GM21786 (cell line): ENCODE data around the gene MEGF8.

Source experiments
- ATAC-seq: cut with Tn5 transposase; IDR thresholded peaks from one replicate; pipeline ENCODE4 v1.9.1; 2021; ENCODE audit not compliant: unreplicated experiment

MEGF8 gene

GRCh38 chr19:42306646-42307045 is 18.8 kb upstream of the MEGF8 start:
- ATAC-seq = no peak

- ATAC-seq = no peak
Observed at GRCh38 chr19:42309686-42310085, 15.7 kb upstream of the MEGF8 start.

GRCh38 chr19:42311657-42312056 is 13.8 kb upstream of the MEGF8 start:
- ATAC-seq = no peak

GRCh38 chr19:42312370-42312769 is 13.1 kb upstream of the MEGF8 start:
- no peak for ATAC-seq

GRCh38 chr19:42313096-42313839 is 12.2 kb upstream of the MEGF8 start, which contains the start of gene TMEM145:
TMEM145 (plus strand) TSS chr19:42313309; CDS start chr19:42313377, 68 bp downstream.
- no peak for ATAC-seq

GRCh38 chr19:42313840-42314755 is 11.3 kb upstream of the MEGF8 start:
- ATAC-seq = no peak

- ATAC-seq = no peak
Observed at GRCh38 chr19:42315024-42315423, 10.4 kb upstream of the MEGF8 start.

- ATAC-seq = no peak
Observed at GRCh38 chr19:42316223-42317211, 8.9 kb upstream of the MEGF8 start.

GRCh38 chr19:42317535-42317934 is 7.9 kb upstream of the MEGF8 start:
- ATAC-seq = no peak

GRCh38 chr19:42322305-42322704 is 3.1 kb upstream of the MEGF8 start:
- ATAC-seq = no peak

GRCh38 chr19:42323473-42323851 is 2.0 kb upstream of the MEGF8 start:
- no peak for ATAC-seq

GRCh38 chr19:42323852-42324654 is 1.4 kb upstream of the MEGF8 start:
- ATAC-seq = no peak

GRCh38 chr19:42324655-42325307 is 654 bp upstream of the MEGF8 start:
- ATAC-seq = no peak

- ATAC-seq = no peak
Observed at GRCh38 chr19:42325896-42326771, 699 bp downstream of the MEGF8 start.

- ATAC-seq = no peak
Observed at GRCh38 chr19:42326969-42327368, 1.5 kb downstream of the MEGF8 start.

- ATAC-seq = no peak
Observed at GRCh38 chr19:42327381-42327780, 1.9 kb downstream of the MEGF8 start.

GRCh38 chr19:42328106-42328505 is 2.7 kb downstream of the MEGF8 start:
- ATAC-seq = no peak

- no peak for ATAC-seq
Observed at GRCh38 chr19:42328854-42329253, 3.4 kb downstream of the MEGF8 start.
